ENCODE measurements around the gene DNAAF8.

The DNAAF8 gene

DNA sequence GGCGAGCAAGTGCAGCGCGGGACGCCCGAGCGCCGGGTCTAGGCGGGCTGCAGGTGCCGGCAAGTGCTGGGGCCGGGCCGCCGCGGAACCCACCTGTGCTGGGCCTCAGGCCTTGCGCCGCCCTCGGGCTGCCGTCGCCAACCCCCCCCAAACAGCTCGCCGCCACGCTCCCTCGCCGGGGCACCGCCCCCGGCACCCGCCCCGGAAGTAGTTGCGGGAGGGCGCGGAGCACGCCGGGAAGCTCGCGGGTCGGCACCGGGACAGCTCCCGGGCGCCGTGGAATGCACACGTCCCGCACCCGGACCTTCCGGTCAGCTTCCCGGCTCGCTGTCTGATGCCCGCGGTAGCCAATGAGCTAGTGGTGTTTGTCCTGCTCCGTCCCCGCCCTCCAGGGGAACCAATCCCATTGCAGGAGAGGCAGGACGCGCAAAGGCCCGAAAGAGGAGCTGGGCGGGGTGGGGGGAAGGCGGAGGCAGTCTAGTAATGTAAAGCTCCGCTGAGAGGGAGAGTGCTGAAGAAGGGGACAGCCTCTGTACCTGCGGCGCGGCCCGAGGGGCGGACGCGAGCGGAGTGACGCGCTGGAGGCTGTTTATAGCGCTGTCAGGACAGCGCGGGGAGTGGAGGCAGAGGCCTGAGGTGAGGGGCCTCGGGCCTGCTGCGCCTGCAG lies at the start of gene DNAAF8, which contains the start of gene ANKS3:
DNAAF8 (plus strand) TSS at position 475 of the 667 bp plus-strand sequence. CDS start 1,978 bp downstream, outside the sequence.
ANKS3 (minus strand) TSS at position 209 of the 667 bp plus-strand sequence. CDS start 4,122 bp downstream, outside the sequence.
- peak; percentile 63 to 87 (median 76) for DNase-seq

DNA sequence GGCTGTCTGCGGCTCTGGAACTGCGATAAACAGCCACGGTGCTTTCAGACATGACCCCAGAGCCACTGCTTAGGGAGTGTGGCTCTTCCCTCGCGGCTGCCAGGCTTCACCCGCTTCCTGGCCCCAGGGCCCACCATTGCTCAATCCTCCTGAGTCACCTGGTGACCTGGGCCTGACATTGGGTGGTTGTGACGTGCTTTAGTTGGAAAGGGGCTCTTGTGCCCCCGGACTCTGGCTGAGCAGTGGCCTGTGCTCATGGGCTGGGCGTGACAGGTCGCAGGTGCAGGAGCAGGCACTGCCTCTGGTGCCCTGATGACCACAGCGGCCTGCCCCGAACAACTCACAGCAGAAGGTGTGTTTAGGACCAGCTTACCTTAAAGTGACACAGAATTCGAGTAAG lies 49.6 kb upstream of the DNAAF8 start:
- no peak for DNase-seq

GRCh38 chr16:4685292-4685691 lies 49.0 kb upstream of the DNAAF8 start:
- no peak for DNase-seq

DNA sequence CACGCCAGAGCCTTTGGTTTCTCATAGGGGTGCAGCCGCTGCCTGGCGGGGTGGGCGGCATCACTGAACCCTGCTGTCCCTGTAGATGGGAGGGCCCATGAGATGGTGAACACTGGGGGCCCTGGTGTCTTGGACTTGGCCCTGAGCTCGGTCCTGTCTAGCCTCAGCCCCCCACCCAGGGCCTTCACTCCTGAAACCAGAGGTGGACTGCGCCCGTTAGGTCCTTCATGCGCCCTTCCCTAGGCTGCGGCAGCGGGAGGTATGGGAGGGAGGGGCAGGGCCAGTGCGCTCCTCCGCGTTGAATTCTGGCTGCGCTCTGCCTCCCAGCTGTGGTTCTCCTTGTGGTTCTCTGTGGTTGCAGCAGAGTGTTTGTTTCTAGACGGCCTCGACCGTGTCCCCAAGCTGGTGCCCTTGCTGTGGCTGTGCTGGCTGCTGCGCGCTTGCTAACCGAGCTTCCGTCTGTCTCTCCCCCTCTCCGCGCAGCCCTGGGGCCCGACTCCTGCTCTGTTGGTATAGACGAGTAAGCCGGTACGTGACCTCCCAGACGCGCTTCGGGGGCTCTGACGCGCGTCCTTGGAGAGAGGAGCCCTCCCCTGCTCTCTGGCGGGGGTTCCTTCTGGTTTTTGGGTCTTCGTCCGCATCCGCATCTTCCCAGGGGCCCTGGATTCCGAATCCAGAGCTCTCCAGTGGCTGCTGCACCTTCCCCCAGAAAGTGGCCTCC lies 48.4 kb upstream of the DNAAF8 start:
- DNase-seq, result no peak

- DNase-seq, result no peak
These were observed 47.7 kb upstream of the DNAAF8 start for GRCh38 chr16:4686497-4687210.

DNA sequence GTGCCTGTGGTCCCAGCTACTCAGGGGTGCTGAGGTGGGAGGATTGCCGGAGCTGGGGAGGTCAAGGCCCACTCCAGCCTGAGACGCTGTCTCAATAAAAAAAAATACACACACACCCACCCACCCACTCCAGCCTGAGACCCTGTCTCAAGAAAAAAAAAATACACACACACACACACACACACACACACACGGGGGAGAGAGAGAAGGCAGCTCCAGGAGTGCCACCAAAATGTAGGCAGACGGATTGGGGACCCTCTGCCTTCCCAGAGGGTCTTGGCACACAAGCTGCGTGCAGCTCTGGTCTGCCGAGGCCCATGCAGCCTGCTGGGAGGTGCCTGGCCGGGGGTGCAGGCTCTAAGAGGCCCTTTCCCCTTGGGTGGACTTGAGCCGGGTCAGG lies 46.9 kb upstream of the DNAAF8 start:
- DNase-seq, result no peak

DNA sequence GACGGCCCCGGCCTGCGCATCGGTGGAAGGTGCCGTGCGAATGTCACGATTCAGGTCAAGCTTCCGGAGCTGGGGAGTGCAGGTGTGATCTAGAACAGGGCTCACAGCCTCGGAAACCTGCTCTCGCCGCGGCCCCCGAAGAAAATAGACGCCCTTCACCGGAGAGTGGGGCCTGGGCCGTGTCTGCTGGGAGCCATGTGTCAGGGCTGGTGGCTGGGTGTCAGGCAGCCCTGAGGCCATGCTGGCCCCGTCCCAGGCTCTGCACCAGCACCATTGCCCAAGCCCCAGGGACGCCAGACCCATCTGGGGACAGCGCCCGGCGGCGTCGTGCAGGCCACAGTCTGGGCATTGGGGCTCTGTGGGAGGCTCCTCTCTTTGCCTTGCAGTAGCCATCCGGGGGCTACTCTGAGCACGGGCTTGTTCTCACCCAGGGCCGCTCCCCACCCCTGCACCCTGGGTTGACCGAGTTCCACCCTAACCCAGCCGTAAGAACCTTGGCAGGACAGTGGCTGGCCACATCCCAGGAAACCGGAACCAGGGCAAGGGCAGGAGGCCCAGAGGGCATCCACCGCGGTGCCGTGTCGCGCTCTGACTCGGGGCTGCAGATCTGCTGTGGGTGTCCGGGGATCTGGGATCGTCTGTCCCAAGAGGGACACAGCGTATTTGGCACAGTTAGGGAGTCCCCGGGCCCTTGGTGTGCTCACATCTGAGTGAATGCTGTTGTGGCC lies 46.2 kb upstream of the DNAAF8 start:
- no peak for DNase-seq

DNA sequence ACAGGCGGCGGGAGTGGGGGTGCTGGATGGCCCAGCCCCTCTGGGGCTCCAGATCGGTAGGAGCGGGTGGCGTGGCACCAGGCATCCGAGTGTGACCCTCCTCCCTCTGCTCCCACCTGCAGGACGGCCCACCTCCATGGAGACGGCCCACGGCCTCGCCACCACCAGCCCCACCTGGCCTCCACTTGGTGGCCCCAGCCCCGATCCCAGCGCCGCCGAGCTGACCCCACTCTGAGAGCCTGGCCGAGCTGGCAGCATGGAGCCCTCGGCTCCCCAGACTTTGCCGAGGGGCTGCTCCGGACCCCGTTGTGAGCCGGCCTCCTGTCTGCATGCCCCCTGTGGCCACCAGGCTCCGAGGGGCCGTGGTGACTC lies 45.7 kb upstream of the DNAAF8 start:
- no peak for DNase-seq

- no peak for DNase-seq
These were observed 45.2 kb upstream of the DNAAF8 start for GRCh38 chr16:4689091-4689671.

- DNase-seq, result no peak
These were observed 44.3 kb upstream of the DNAAF8 start for GRCh38 chr16:4689864-4690704.

GRCh38 chr16:4690946-4691665 lies 43.2 kb upstream of the DNAAF8 start:
- DNase-seq, result no peak

- DNase-seq, result no peak
These were observed 42.5 kb upstream of the DNAAF8 start for GRCh38 chr16:4691666-4692412.

- peak in 2 of 6 experiments; percentile 34 to 54 for DNase-seq
These were observed 41.7 kb upstream of the DNAAF8 start for GRCh38 chr16:4692460-4693295.

DNA sequence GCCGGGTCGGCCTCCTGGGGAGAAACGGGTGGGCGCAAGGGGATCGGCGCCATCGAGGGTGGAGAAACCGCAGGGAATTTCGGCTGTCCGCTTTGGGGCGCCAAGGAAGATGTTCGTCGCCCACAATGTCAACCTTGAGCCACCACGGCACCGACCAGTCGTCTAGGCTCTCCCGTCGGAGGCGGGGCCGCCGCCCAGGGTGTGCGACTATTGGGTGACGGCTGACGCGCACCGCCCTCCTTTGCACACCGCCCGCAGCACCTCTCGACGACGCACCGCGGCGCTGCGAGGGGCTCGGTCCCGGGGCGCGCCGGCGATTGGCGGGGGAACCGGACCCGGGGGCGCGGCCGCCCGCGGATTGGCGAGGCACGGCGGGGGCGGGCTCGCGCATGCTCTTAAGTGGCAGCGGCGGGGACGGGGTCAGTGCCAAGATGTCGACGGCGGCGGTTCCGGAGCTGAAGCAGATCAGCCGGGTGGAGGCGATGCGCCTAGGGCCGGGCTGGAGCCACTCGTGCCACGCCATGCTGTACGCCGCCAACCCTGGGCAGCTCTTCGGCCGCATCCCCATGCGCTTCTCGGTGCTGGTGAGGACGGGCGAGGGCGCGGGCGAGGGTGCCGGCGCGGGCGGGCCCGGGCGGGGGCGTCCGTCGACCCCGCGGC lies 40.9 kb upstream of the DNAAF8 start, which contains the start of gene NUDT16L1:
NUDT16L1 (plus strand) TSS at position 267 of the 660 bp plus-strand sequence; CDS start at position 432, 165 bp downstream.
- peak; percentile 93 to 98 (median 96) for DNase-seq

DNA sequence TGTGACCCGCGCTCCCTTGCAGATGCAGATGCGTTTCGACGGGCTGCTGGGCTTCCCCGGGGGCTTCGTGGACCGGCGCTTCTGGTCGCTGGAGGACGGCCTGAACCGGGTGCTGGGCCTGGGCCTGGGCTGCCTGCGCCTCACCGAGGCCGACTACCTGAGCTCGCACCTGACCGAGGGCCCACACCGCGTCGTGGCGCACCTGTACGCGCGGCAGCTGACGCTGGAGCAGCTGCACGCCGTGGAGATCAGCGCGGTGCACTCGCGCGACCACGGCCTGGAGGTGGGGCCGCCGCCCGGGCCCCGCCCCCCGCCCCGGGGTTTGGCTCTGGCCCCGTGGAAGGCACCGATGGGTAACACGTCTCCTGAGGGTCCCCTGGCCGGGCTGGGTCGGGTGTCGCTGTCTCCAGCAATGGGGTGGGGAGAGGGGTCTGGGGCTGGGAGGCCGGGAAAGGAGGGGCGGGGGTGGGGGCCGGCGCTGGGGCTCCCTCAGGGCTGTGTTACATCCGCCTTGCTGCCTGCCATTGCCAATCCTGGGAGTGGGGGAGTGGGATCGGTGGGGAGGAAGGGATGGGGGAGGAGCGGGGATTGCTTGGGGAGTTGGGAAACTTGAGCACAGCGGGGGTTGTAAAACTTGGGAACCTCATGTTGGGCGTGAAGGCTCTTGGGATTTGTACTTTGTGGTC lies 40.2 kb upstream of the DNAAF8 start:
- DNase-seq, result peak; percentile 30 to 78 (median 62)

GRCh38 chr16:4694642-4695451 lies 39.5 kb upstream of the DNAAF8 start:
- DNase-seq, result no peak
